Suprapubic skin (tissue), 3 donors: ENCODE data around the gene MAGOH.

Experiments
- EP300 ChIP-seq: sonication (generic); formaldehyde crosslinking; IDR thresholded peaks from one replicate; pipeline ENCODE4 v1.6.1; 2017; ENCODE audit warnings: antibody characterized with exemption
- POLR2A ChIP-seq, 2 donors: fragments of 450-650 bp; IDR thresholded peaks; one replicate each; pipeline ENCODE4 v1.6.1; 2017; ENCODE audit warnings: antibody characterized with exemption in 2 of 2, mild to moderate bottlenecking in 2 of 2, moderate library complexity in 2 of 2
- TF ChIP-seq, protein P1 (sequence below), 2 donors: fragments of 200-600 bp in 1 of 2; fragments of 450-650 bp in 1 of 2; sonication (generic) in 1 of 2; IDR thresholded peaks; one replicate each; pipeline ENCODE4 v1.5.1; 2016 to 2019; ENCODE audit warnings: antibody characterized with exemption in 2 of 2, mild to moderate bottlenecking in 1 of 2, moderate library complexity in 1 of 2

GRCh38 chr1:53182716-53183094, 55.6 kb downstream of the MAGOH start:
- TF ChIP-seq POLR2A (IDR thresholded peaks at IDR 0.05) (no peak), EP300 (no peak)
- TF ChIP-seq, protein P1, sequence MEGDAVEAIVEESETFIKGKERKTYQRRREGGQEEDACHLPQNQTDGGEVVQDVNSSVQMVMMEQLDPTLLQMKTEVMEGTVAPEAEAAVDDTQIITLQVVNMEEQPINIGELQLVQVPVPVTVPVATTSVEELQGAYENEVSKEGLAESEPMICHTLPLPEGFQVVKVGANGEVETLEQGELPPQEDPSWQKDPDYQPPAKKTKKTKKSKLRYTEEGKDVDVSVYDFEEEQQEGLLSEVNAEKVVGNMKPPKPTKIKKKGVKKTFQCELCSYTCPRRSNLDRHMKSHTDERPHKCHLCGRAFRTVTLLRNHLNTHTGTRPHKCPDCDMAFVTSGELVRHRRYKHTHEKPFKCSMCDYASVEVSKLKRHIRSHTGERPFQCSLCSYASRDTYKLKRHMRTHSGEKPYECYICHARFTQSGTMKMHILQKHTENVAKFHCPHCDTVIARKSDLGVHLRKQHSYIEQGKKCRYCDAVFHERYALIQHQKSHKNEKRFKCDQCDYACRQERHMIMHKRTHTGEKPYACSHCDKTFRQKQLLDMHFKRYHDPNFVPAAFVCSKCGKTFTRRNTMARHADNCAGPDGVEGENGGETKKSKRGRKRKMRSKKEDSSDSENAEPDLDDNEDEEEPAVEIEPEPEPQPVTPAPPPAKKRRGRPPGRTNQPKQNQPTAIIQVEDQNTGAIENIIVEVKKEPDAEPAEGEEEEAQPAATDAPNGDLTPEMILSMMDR (IDR thresholded peaks at IDR 0.05), result no peak
